Mammary epithelial cell (primary cell): ENCODE results near the gene ANKRD11.

ENCODE experiments used
- CTCF ChIP-seq, 2 donors: IDR thresholded peaks in 1 of 2; conservative IDR thresholded peaks in 1 of 2; 2 replicates each; pipeline ENCODE4 v1.5.1; 2011 to 2012; ENCODE audit warnings: inconsistent platforms in 2 of 2, low read length in 2 of 2, mild to moderate bottlenecking in 2 of 2, control low read depth in 1 of 2, low read depth in 1 of 2; ENCODE audit not compliant: insufficient read depth in 1 of 2; ENCODE audit errors: extremely low read depth in 1 of 2
- EZH2 ChIP-seq: IDR thresholded peaks from 2 replicates; pipeline ENCODE4 v1.6.1; 2012; ENCODE audit warnings: low read length, inconsistent platforms, borderline replicate concordance

- TF ChIP-seq CTCF (conservative IDR thresholded peaks at IDR 0.05 in 1 of 2, IDR thresholded peaks at IDR 0.05 in 1 of 2; ENCODE audit: extremely low read depth in 1 of 2, insufficient read depth in 1 of 2, low read depth in 1 of 2, low read length in 2 of 2), result no peak
- no peak for TF ChIP-seq EZH2
Measured at GRCh38 chr16:89536886-89537548, 46.7 kb upstream of the ANKRD11 start.
